Prostate gland (tissue), 2 donors: Measurements from ENCODE around the gene BCL2L11.

Experiments used
- CTCF ChIP-seq, 4 experiments: fragments of 200-600 bp in 2 of 4; fragments of 450-650 bp in 2 of 4; sonication (generic) in 2 of 4; IDR thresholded peaks; 1 replicate in 3 of 4; 2 replicates in 1 of 4; pipeline ENCODE4 v1.5.1; 2016 to 2019; ENCODE audit warnings: antibody characterized with exemption in 4 of 4, mild to moderate bottlenecking in 2 of 4, moderate library complexity in 2 of 4
- POLR2A ChIP-seq: fragments of 450-650 bp; IDR thresholded peaks from one replicate; pipeline ENCODE4 v1.6.1; 2016; ENCODE audit warnings: antibody characterized with exemption, mild to moderate bottlenecking
- POLR2AphosphoS5 ChIP-seq: sonication (generic); formaldehyde crosslinking; IDR thresholded peaks from one replicate; pipeline ENCODE4 v1.6.1; 2017; ENCODE audit warnings: antibody characterized with exemption

DNA sequence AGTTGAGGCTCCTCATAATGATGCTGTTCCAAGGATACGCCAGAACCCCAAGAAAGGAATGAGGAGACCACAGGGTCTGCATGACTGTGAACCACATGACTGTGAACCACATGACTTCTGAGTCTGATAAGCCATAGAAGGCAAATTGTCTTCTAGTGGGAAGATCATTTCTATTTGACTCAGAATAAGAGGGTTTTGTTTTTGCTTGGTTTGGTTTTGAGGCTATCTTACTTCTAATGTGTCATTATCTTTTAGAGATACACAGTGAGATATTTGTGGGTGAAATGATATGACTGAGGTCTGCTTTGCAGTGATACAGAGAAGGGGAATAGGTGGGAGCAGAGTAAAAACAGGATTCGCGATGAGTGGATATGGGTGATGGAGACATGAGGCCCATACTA, 28.9 kb upstream of the BCL2L11 start:
- TF ChIP-seq CTCF (IDR thresholded peaks at IDR 0.05) (no peak), POLR2A (no peak), POLR2AphosphoS5 (no peak)
